Measurements from ENCODE around the gene BORCS8. TPM values are rescaled to one million over a fixed set of nuclear protein-coding genes. Genes with fewer than 3 reads are reported as not detected.
"Not testable (repeated sequence)": the region's sequence is repeated elsewhere in the genome, so short reads cannot be mapped to it uniquely, and the experiment has no call there.

The BORCS8 gene
- total RNA-seq, 1 experiment from 2014 or later, result 40.1 TPM

DNA sequence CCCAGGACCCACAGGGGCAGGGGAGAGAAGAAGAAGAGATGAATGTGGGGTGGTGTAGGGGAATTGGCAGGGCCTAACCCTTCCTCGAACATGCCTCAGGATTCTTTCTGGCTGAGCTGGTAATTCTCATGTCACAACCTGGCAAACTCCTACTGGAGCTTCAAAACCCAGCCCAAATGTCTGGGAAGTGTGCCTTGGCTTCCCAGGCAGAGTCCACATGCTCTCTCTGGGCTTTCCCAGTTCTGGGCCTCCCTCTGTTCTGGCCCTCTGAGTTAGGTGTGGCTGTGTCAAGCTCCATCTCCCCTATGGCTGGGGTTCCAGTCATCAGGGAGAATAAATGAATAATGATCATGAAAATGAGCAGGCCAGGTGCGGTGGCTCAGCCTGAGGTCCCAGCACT lies 42.5 kb downstream of the BORCS8 start:
- no peak for DNase-seq (ENCODE audit: low spot score)

DNA sequence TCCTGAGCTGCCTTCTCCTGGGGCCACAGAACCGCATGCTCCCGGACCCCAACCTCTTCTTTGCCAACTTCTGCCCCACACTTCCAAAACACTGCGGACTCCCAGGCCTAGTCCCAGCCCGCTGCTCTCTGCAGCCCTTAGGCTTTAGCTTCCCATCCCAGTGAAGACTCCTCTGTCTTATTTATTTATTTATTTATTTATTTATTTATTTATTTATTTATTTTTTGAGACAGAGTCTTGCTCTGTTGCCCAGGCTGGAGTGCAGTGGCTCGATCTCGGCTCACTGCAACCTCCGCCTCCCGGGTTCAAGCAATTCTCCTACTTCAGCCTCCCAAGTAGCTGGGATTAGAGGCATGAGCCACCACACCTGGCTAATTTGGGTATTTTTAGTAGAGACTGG lies 43.4 kb downstream of the BORCS8 start:
- not testable (repeated sequence) for DNase-seq (ENCODE audit: low spot score)

DNA sequence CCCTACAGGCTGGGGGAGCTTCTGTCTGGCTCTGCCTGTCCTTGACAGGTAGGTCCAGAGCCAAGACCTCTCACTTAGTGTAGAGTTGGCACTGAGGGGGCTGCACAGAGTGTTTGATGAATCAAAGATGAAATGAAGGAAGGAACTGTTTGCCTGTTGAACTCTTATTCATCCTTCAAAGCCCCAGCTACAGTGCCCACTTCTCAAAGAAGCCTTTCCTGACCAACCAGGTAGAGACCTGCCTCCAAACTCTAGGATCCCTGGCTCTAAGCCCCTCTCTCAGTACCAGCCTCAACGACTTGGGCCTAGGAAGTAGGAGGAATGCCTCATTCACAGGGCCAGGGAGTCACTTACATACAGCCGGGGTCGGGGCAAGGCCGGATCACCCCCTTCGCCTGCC lies 44.6 kb downstream of the BORCS8 start:
- no peak for DNase-seq (ENCODE audit: low spot score)

DNA sequence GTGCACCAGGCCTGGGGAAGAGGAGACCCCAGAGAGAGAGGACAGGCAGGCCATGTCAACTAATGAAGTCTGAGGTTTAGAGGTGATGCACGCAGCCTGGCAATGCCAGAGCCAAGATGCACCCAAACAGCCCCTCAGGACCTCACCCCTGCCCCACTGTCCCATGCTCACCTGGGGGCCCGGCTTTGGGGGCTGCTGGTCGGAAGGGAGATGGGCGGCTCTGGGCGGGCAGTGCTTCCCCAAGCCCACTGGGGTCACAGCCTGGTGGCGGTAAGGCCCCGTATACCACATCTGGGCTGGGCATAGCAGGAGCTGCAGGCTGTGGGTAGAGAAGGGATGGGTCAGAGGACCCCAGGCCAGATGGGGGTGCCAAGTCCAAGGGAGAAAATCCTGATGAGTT lies 45.1 kb downstream of the BORCS8 start:
- DNase-seq (ENCODE audit: low spot score), result no peak

DNA sequence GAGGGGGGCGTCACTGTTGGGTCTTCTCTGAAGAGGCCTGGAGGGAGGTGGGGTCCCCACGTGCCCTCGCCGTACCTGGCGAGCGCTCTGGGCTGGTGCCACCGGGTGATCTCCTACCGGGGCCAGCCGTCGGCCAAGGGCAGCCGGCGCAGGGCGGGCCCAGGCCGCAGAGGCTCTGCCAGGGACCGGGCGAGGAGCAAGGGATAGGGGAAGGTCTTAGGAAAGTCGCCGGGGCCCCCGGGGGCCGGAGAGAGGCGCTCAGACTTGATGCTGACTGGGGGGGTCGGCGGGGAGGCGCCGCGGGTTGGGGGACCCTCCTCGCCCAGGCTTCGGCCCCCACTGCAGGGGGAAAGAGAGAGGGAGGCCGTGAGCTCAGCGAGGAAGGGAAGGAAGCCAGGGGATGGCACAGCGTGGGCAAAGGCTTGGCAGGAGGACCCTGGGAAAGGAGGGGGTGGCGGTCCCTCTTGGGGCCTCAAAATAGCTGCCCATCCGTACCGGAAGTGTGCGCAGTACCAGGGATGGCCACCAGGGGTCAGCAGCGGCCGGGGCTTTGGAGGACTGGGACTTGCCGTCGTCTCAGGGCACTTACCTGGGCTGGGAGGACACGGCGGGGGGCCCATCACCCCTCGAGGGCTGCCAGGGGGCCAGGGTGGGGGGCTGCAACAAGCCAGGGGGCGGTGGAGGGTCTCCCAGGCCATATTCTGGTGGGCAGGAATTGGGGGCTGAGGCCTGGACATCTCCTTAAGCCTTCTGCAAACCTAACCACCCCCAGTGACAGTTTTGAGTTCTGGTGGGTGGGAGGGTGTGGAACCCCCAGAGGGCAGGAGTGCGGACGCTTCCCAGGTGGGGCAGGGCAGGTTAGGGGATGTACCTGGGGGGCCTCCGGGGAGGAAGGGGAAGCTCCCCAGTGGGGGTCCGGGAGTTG lies 46.0 kb downstream of the BORCS8 start:
- peak; percentile 58 for DNase-seq (ENCODE audit: low spot score)

DNA sequence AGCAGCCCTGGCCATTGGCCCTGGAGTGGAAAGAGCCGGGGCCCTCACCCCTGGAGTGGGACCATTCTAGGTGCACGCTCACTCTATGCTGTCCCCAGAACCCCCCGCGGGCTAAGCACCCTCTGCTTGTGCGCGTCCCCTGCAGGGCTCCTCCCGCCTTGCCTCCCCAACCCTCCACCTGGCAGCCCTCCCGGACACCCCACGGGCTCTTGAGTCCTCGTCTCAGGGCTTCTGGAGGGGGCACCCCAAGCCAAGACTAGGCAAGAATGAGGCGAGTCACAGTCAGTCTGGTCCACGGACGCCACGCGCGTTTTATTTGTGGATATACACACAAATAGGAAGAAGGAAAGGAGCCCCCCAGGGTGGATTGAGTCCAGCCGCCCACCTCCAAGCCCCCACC lies 46.7 kb downstream of the BORCS8 start:
- no peak for DNase-seq (ENCODE audit: low spot score)

DNA sequence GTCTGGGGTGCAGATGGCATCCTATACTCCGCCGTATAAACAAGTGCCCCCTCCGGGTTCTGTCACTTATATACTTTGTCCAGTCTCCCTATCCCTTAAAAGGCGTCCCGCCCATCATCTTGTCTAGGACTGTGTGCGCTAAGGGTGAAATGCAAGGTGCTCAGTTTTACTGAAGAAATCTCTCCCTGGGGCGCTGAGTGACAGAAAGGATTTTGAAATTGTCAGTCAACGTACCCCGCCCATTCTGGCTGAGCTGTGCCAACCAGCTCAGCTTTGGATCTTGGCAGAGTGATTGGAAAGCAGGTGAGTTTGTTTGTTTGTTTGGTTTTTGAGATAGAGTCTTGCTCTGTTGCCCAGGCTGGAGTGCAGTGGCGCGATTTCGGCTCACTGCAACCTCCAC lies 49.6 kb downstream of the BORCS8 start:
- no peak for DNase-seq (ENCODE audit: low spot score)

DNA sequence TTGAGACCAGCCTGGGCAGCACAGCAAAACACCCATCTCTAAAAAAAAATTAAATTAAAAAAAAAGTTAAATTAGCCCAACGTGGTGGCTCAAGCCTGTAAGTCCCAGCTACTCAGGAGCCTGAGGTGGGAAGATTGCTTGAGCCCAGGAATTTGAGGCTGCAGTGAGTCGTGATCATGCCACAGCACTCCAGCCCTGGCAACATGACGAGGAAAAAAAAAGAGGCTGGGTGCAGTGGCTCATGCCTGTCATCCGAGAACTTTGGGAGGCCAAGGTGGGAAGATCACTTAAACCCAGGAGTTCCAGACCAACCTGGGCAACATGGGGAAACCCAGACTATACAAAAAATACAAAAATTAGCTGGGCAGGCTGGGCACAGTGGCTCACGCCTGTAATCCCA lies 51.5 kb downstream of the BORCS8 start:
- no peak for DNase-seq (ENCODE audit: low spot score)

DNA sequence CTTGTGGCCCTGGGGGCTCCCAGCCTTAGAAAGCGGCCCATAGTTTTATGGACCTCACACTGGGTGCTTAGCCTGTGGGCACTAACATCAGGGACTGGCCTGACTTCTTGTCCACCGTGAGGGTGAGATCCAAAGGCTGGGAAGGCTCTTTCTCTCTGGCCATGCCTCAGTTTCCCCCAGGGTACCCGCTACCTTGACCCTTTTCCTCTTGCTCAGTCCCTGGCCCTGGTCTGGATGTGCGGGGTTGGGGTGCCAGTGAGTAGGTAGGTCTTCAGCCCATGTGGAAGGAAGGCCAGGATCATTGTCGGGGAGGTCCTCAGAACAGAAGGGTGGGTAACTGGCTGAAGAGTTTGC lies 52.1 kb downstream of the BORCS8 start:
- no peak for DNase-seq (ENCODE audit: low spot score)

DNA sequence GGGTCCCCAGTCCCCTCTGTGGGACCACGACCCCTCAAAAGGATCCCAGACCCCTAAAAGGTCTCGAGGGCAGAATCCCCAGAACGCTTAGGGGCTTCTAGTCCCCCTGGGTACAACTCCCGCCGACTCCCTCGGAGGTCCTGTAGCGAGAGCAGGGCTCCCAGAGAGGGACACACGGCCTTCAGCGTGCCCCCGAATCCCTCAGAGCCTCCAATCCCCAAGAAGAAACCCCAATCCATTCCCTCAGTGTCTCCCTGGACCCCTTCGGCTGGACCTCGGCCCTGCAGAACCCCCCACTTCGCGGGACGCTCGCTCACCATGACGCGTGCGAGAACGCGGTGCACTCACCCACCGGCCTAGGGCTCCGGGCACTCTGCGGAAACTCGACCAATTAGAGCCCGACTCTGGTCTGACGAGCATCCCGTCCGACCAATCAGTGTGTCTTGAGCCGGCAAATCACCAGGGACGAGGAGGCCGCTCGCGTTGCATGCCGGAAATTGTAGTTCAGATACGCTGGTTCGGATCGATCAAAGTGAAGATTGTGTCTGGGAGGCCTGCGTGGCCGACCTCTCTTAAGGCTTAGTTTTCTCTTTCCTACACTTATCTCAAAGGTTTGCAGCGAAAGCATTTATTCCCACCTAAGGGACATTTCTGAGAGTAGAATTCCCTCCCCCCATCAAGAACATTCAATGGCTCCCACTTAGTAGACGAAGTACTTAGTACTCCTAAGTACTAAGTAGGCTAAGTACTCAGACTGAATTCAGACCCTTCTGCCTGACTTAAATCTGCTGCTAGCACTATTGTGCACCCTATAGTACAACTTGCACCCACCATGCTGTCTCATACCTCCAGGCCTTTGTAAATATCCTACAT lies 53.6 kb downstream of the BORCS8 start, which contains the start of gene TMEM161A:
Gene TMEM161A, minus strand, starts transcription at position 370 of the 873 bp plus-strand sequence. Its CDS starts 50 bp downstream, at position 320.
- DNase-seq (ENCODE audit: low spot score), result peak; percentile 94

DNA sequence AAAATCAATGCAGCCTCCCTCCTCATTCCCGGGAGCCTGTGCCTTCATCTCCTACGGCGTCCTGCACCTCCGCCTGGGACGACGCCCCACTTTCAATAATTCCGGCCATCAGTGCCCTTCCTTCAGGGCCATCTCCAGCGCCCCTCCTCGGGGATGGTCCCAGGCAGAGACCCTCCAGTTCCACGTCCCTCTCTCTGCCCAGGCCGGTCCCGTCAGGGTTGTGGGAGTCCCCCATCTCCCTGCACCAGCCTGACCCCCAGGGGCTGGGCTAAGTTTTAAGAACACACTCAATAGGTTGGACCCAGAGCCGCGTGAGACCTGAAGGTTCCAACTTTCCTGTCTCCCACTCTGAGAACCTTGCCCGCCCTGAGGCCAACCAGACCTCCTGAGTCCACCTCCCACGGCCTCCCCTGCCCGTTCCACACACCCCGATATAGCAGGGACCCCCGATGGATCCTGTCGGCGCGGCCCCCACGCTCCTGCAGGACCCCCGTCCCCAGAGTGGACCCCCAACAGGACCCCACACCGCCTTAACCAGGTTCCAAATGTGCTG lies 54.3 kb downstream of the BORCS8 start:
- no peak for DNase-seq (ENCODE audit: low spot score)

DNA sequence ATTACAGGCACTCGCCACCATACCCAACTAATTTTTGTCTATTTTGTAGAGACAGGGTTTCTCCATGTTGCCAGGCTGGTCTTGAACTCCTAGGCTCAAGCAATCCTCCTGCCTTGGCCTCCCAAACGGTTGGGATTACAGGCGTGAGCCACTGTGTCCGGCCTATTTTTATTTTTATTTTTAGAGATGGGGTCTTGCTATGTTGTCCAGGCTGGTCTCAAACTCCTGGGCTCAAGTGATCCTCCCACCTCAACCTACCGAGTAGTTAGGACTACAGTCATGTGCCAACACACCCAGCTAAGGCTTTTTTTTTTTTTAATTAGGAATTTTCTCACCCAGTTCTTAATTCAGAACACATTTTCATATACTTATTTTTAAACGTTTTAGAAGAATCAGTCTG lies 56.2 kb downstream of the BORCS8 start:
- not testable (repeated sequence) for DNase-seq (ENCODE audit: low spot score)

DNA sequence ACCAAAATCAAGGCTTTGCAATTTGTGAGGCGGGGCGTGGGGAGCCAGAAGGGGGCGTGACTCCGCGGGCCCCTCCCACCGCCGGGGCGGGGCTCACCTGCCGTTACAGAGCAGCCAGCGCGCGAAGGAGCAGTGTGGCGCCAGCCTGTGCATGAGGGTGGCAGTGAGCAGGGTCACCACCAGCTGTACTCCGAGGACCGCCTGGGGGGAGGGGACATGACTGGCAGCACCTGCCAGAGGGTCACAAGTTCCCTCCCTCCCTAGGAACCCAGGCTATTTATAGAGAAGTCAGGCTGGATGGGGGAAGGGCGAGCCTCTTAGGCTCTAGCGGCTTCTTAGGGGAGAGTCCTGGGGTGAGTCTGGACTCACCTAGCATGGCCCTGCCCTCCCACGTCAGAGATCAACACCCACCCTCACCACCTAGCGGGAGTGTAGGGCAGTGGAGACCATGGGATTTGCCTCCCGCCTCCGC lies 57.2 kb downstream of the BORCS8 start:
- DNase-seq (ENCODE audit: low spot score), result no peak

DNA sequence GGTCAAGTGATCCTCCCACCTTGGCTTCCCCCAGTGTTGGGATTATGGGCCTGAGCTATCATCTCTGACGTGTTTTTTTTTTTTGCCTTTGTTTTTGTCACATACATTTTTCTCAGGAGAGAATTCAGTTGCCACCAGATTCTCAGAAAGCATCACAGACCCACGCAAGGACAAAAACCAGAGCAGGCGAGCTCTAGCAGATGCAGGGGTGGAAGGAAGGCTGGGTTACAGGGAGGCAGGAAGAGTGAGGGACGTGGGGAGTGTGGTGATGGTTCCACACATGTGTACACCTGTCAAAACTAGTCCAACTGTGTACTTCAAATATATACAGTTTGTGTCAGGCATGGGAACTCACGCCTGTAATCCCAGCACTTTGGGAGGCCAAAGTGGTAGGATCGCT lies 58.0 kb downstream of the BORCS8 start:
- DNase-seq (ENCODE audit: low spot score), result no peak

DNA sequence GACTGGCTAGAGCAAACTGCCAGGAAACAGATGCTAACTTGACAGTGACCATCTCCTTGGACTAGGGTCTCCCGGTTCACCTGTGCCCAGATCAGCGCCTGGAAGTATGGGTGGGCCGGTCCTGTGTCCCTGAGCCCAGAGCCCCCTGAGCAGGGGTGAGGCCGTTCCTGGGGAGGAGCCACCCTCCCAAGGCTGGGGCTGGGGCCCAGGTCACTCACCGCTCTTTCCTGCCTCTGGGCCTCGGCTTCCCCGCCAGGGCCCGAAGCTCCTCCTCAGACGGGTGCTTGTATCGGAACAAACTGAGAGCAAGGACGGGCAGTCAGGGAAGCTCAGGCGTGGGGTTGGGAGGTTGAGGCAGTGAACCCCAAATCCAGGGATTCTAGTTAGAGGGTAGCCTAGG lies 59.0 kb downstream of the BORCS8 start:
- DNase-seq (ENCODE audit: low spot score), result no peak

DNA sequence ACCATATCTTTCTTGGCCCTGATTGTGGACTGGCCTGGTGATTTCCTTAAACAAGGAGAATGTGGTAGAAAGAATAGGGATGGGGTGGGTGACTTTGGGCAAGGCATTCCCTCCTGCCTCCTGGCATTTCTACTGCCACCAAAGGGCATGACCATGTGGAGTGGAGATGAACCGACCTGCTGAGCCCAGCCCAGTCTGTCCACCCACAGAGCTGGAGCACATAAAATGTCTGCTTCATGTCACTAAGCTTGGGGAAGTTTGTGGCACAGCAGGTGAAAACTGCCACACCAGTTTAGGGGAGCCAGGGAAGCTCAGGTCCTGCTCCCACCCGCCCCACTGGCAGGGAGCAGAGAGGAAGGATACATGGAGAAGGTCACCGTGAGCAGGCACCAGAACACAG lies 60.0 kb downstream of the BORCS8 start:
- DNase-seq (ENCODE audit: low spot score), result no peak

Small RNAs within 50 kb of the gene (small RNA-seq; reads per million reads assigned to genes)
- gene RNU6-1028P, result not detected

Other genes starting within 250 kb of the BORCS8 start
- 35.7 and 37.7 TPM in 2 replicates for gene SUGP2, start 158.6 kb downstream of the BORCS8 start, total RNA-seq (2014; rRNA removed; shearing (Covaris generic))
- 91.3 and 110 TPM in 2 replicates for gene ARMC6, start 158.5 kb downstream of the BORCS8 start, total RNA-seq (2014; rRNA removed; shearing (Covaris generic))
- gene SLC25A42, start 128.2 kb downstream of the BORCS8 start, total RNA-seq (2014; rRNA removed; shearing (Covaris generic)), result 2.4 and 3.2 TPM in 2 replicates
- 59.0 and 63.8 TPM in 2 replicates for gene TMEM161A, start 53.7 kb downstream of the BORCS8 start, total RNA-seq (2014; rRNA removed; shearing (Covaris generic))
- 0.38 and 0.55 TPM in 2 replicates for gene MEF2B, start 21.9 kb downstream of the BORCS8 start, total RNA-seq (2014; rRNA removed; shearing (Covaris generic))
- 75.0 and 89.8 TPM in 2 replicates for gene RFXANK, start 106 bp upstream of the BORCS8 start, total RNA-seq (2014; rRNA removed; shearing (Covaris generic))
- 28.7 and 32.3 TPM in 2 replicates for gene NR2C2AP, start 11.3 kb upstream of the BORCS8 start, total RNA-seq (2014; rRNA removed; shearing (Covaris generic))
- gene NCAN, start 19.8 kb upstream of the BORCS8 start, total RNA-seq (2014; rRNA removed; shearing (Covaris generic)), result not detected in 2 replicates
- not detected in 2 replicates for gene TM6SF2, start 81.1 kb upstream of the BORCS8 start, total RNA-seq (2014; rRNA removed; shearing (Covaris generic))
- gene SUGP1, start 128.4 kb upstream of the BORCS8 start, total RNA-seq (2014; rRNA removed; shearing (Covaris generic)), result 27.8 and 35.2 TPM in 2 replicates
- gene MAU2, start 128.7 kb upstream of the BORCS8 start, total RNA-seq (2014; rRNA removed; shearing (Covaris generic)), result 32.2 and 34.7 TPM in 2 replicates
- gene GATAD2A, start 213.5 kb upstream of the BORCS8 start, total RNA-seq (2014; rRNA removed; shearing (Covaris generic)), result 85.8 and 96.7 TPM in 2 replicates

Measured in HT-29 (cell line).